Measurements from ENCODE around the gene POLD3.
"Not testable (repeated sequence)": the region's sequence is repeated elsewhere in the genome, so short reads cannot be mapped to it uniquely, and the experiment has no call there.

Gene POLD3

GRCh38 chr11:74636630-74637184 lies 44.3 kb downstream of the POLD3 start:
- DNase-seq (ENCODE audit: low read depth in 2 of 3, low spot score in 1 of 3), result no peak

- DNase-seq (ENCODE audit: low read depth in 2 of 3, low spot score in 1 of 3), result no peak
Observed at GRCh38 chr11:74637700-74638099, 45.3 kb downstream of the POLD3 start.

- no peak for DNase-seq (ENCODE audit: low read depth in 2 of 3, low spot score in 1 of 3)
Observed at GRCh38 chr11:74638869-74639268, 46.5 kb downstream of the POLD3 start.

- no peak for DNase-seq (ENCODE audit: low read depth in 2 of 3, low spot score in 1 of 3)
Observed at GRCh38 chr11:74639533-74639932, 47.2 kb downstream of the POLD3 start.

- no peak for DNase-seq (ENCODE audit: low read depth in 2 of 3, low spot score in 1 of 3)
Observed at GRCh38 chr11:74641289-74641688, 48.9 kb downstream of the POLD3 start.

GRCh38 chr11:74641905-74642304 lies 49.5 kb downstream of the POLD3 start:
- DNase-seq (ENCODE audit: low read depth in 2 of 3, low spot score in 1 of 3), result no peak

- no peak for DNase-seq (ENCODE audit: low read depth in 2 of 3, low spot score in 1 of 3)
Observed at GRCh38 chr11:74642912-74643311, 50.5 kb downstream of the POLD3 start.

GRCh38 chr11:74644081-74644480 lies 51.7 kb downstream of the POLD3 start:
- DNase-seq (ENCODE audit: low read depth in 2 of 3, low spot score in 1 of 3), result no peak

GRCh38 chr11:74646215-74646614 lies 53.8 kb downstream of the POLD3 start:
- no peak for DNase-seq (ENCODE audit: low read depth in 2 of 3, low spot score in 1 of 3)

- no peak for DNase-seq (ENCODE audit: low read depth in 2 of 3, low spot score in 1 of 3)
Observed at GRCh38 chr11:74646954-74647353, 54.6 kb downstream of the POLD3 start.

- DNase-seq (ENCODE audit: low read depth in 2 of 3, low spot score in 1 of 3), result no peak
Observed at GRCh38 chr11:74647404-74647803, 55.0 kb downstream of the POLD3 start.

GRCh38 chr11:74647831-74648230 lies 55.4 kb downstream of the POLD3 start:
- DNase-seq (ENCODE audit: low read depth in 2 of 3, low spot score in 1 of 3), result no peak

GRCh38 chr11:74648894-74649293 lies 56.5 kb downstream of the POLD3 start:
- no peak for DNase-seq (ENCODE audit: low read depth in 2 of 3, low spot score in 1 of 3)

GRCh38 chr11:74650498-74650897 lies 58.1 kb downstream of the POLD3 start:
- no peak for DNase-seq (ENCODE audit: low read depth in 2 of 3, low spot score in 1 of 3)

- DNase-seq (ENCODE audit: low read depth in 2 of 3, low spot score in 1 of 3), result no peak
Observed at GRCh38 chr11:74654976-74655375, 62.6 kb downstream of the POLD3 start.

GRCh38 chr11:74659124-74659523 lies 66.7 kb downstream of the POLD3 start:
- not testable (repeated sequence) for DNase-seq (ENCODE audit: low read depth in 2 of 3, low spot score in 1 of 3)

GRCh38 chr11:74662487-74663103 lies 70.2 kb downstream of the POLD3 start:
- DNase-seq (ENCODE audit: low read depth in 2 of 3, low spot score in 1 of 3), result no peak

- no peak for DNase-seq (ENCODE audit: low read depth in 2 of 3, low spot score in 1 of 3)
Observed at GRCh38 chr11:74663315-74663714, 70.9 kb downstream of the POLD3 start.

GRCh38 chr11:74669211-74670160 lies 77.1 kb downstream of the POLD3 start:
- DNase-seq (ENCODE audit: low read depth in 2 of 3, low spot score in 1 of 3), result no peak

GRCh38 chr11:74670171-74670570 lies 77.8 kb downstream of the POLD3 start:
- no peak for DNase-seq (ENCODE audit: low read depth in 2 of 3, low spot score in 1 of 3)

- no peak for DNase-seq (ENCODE audit: low read depth in 2 of 3, low spot score in 1 of 3)
Observed at GRCh38 chr11:74671520-74672196, 79.3 kb downstream of the POLD3 start.

Measured in stimulated activated CD4-positive, alpha-beta T cell treated with anti-CD3 and anti-CD28 coated beads, Interleukin-12 subunit alpha, Interleukin-12 subunit beta, amount 100 ng/mL, for 48 hours (primary cell).